Gastroesophageal sphincter (tissue), 3 donors: ENCODE results near the gene UMOD.

Source experiments
- CTCF ChIP-seq, 4 experiments: fragments of 200-600 bp in 2 of 4; fragments of 450-650 bp in 2 of 4; sonication (generic) in 1 of 4; IDR thresholded peaks; one replicate each; pipeline ENCODE4 v1.5.1; 2017 to 2019; ENCODE audit warnings: antibody characterized with exemption in 4 of 4, mild to moderate bottlenecking in 2 of 4, moderate library complexity in 2 of 4
- EP300 ChIP-seq: sonication (generic); formaldehyde crosslinking; IDR thresholded peaks from one replicate; pipeline ENCODE4 v1.6.1; 2017; ENCODE audit warnings: antibody characterized with exemption, mild to moderate bottlenecking
- POLR2A ChIP-seq, 2 donors: fragments of 450-650 bp; IDR thresholded peaks; one replicate each; pipeline ENCODE4 v1.6.1; 2017; ENCODE audit warnings: antibody characterized with exemption in 2 of 2, mild to moderate bottlenecking in 2 of 2, moderate library complexity in 1 of 2
- POLR2AphosphoS5 ChIP-seq: sonication (generic); formaldehyde crosslinking; IDR thresholded peaks from one replicate; pipeline ENCODE4 v1.6.1; 2017; ENCODE audit warnings: antibody characterized with exemption

- no peak for TF ChIP-seq CTCF (IDR thresholded peaks at IDR 0.05)
- no peak for TF ChIP-seq POLR2A (IDR thresholded peaks at IDR 0.05)
- TF ChIP-seq POLR2AphosphoS5 = no peak
- no peak for TF ChIP-seq EP300
Observed at GRCh38 chr16:20317117-20317516, 35.4 kb downstream of the UMOD start.
